KOPT-K1 (cell line): ENCODE results near the gene LHCGR.
"Not testable (repeated sequence)": the region's sequence is repeated elsewhere in the genome, so short reads cannot be mapped to it uniquely, and the experiment has no call there.

Experiments
- H3K27ac ChIP-seq: fragments of 200-600 bp; sonication (generic); 2 replicates; pipeline ENCODE4 v1.5.1; 2016; ENCODE audit warnings: antibody characterized with exemption, mild to moderate bottlenecking, low read depth, low read length; ENCODE audit not compliant: poor library complexity, severe bottlenecking
- H3K36me3 ChIP-seq: fragments of 200-600 bp; sonication (generic); 2 replicates; pipeline ENCODE4 v1.5.1; 2017; ENCODE audit warnings: antibody characterized with exemption, mild to moderate bottlenecking, low read length, moderate library complexity; ENCODE audit not compliant: insufficient read depth
- H3K9me3 ChIP-seq: fragments of 200-600 bp; sonication (generic); 2 replicates; pipeline ENCODE4 v1.5.1; 2017; ENCODE audit warnings: antibody characterized with exemption, low read length, mild to moderate bottlenecking; ENCODE audit not compliant: insufficient read depth, poor library complexity, severe bottlenecking

LHCGR gene

DNA sequence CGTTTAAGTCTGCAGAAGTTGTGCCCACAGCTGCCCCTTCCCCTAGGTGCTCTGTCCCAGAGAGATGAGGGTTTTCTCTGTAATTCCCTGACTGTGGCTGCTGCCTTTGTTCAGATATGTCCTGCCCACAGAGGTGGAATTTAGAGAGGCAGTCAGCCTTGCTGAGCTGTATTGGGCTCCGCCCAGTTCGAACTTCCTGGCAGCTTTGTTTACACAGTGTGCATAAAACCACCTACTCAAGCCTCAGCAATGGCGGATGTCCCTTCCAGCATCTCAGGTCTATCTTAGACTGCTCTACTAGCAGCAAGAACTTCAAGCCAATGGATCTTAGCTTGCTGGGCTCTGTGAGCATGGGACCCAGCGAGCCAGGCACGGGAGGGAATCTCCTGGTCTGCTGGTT lies 48.1 kb downstream of the LHCGR start:
- H3K9me3 ChIP-seq = no peaks in the 10 kb centered on the region
- H3K36me3 ChIP-seq = no peaks in the 10 kb centered on the region
- no peak overlapping the region for H3K27ac ChIP-seq

DNA sequence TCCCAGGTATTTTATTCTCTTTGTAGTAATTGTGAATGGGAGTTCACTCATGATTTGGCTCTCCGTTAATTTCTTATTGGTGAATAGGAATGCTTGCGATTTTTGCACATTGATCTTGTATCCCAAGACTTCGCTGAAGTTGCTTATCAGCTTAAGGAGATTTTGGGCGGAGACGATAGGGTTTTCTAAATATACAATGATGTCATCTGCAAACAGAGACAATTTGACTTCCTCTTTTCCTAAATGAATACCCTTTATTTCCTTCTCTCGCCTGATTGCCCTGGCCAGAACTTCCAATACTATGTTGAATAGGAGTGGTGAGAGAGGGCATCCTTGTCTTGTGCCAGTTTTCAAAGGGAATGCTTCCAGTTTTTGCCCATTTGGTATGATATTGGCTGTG lies 51.9 kb downstream of the LHCGR start:
- not testable (repeated sequence) for H3K27ac ChIP-seq, H3K9me3 ChIP-seq, H3K36me3 ChIP-seq

DNA sequence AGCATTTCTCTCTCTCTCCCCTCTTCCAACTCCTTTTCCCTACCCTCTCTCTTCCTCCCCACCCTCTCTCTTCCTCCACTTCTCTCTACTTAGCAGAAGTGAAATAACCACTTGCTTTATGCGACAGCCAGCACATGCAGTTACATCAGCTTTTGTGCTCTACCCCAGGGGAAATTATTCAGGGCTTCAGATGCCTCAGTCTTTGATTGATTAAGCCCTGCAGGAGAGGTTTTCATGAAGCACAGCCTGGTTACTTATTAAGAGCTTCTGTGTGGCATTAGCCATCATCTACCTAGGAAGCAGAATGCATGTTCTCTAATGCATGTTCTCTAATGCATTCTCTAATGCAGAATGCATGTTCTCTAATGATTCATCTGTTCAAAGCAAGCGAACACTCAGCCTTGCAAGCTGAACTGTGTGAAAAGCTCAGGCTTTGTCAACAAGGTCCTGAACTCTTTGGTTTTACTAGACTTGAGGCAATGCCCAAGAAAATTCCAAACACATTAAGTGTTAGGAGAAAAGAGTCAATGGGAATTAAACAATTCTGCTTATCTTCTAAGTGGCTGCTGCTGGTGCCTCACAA lies 56.1 kb downstream of the LHCGR start:
- Histone ChIP-seq H3K36me3 (no peaks in the 10 kb centered on the region), H3K9me3 (no peaks in the 10 kb centered on the region), H3K27ac (no peak overlapping the region)

DNA sequence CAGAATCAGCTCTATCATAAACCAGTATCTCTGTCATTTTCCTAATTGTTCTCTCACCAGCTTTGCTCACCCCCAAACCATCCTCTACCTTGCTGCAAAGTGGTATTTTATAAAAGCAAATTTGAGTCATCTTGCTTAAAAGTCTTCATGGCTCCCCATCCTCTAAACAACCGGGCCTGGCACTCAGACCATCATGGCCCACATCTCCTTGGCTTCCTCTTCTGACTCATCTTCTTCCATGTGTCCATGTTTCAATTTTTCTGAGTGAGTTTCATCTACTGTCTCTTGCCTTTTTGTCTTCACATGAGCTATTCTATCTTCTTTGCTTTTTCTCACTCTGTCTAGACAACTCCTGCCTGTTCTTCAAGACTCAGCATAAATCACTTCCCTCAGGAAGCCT lies 58.6 kb downstream of the LHCGR start:
- H3K9me3 ChIP-seq = no peaks in the 10 kb centered on the region
- no peak overlapping the region for H3K27ac ChIP-seq
- no peaks in the 10 kb centered on the region for H3K36me3 ChIP-seq

DNA sequence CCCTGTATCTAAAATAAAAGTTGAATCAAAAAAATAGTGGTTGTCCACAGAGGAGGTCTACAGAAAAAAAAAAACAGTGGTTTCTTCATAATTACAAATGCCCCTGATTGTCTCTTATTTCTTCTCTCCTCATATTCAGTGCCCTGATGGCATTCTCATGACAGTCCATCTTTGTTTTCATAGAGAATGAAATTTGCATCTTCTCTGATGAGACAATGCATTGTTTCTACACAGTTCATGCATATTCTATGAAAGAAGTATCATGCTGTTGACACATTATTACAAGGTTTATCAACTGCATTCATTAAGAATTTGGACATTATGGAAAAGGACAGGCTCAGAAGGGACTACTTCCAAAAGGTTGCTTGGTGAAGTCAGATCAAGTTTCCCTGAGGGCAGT lies 59.5 kb downstream of the LHCGR start:
- no peaks in the 10 kb centered on the region for H3K9me3 ChIP-seq
- no peak overlapping the region for H3K27ac ChIP-seq
- H3K36me3 ChIP-seq = no peaks in the 10 kb centered on the region

DNA sequence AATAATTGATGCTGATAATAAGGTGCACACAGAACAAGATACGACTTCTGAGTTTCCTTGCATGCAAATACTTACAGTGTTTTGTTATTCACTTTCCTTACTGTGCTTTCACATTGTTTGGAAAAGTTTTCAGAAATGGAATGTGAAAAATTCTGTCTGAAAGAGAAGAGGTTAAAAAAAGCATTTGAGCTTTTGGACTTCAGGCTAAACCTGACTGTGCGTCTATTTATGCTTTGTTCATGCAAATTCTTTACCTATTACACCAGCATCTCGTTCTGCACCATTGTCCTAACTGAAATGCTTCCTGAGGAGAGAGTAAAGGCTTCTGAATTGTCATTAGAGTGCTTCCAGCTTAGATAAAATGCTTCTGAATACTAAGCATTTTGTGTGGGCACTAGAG lies 61.4 kb downstream of the LHCGR start:
- H3K9me3 ChIP-seq = no peaks in the 10 kb centered on the region
- no peak overlapping the region for H3K27ac ChIP-seq
- no peaks in the 10 kb centered on the region for H3K36me3 ChIP-seq

DNA sequence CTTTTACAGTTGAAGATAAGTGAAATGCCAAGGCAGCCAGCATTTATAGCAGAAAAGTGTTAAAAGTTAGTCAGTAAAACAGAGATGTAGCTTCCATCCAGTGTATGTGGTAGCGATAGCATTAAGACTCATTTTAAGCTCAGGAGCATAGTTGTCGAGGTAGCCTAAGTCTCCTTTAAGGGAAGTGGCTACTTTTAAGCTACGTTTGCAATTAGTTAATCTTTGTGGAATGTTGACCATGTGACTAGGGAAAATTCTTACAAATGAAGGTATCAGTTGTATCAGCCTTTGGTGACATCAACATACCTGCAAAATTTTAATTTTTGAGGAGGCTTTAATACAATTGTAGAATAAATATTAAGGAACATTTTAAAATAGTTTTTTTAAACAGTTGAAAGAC lies 61.9 kb downstream of the LHCGR start:
- no peaks in the 10 kb centered on the region for H3K36me3 ChIP-seq
- no peak overlapping the region for H3K27ac ChIP-seq
- H3K9me3 ChIP-seq = no peaks in the 10 kb centered on the region

DNA sequence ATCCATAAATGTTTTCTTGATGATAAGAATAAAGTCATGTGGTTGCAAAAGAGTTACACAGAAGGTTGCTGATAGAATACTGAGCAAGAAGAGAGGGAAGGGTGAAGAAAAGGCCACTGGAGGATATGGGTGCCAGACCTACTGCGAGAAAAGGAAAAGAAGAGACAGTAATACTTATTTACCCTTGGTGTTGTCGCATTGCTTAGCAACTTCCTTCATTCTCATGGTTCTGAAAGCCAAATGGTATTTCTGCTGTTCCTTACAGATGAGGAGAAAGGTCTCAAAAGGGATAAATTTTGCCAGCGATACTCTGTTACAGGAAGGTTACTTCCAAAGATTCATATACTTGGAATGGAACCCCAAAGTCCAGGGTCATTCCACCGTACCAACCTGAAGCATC lies 62.5 kb downstream of the LHCGR start:
- Histone ChIP-seq H3K27ac (no peak overlapping the region), H3K9me3 (no peaks in the 10 kb centered on the region), H3K36me3 (no peaks in the 10 kb centered on the region)

DNA sequence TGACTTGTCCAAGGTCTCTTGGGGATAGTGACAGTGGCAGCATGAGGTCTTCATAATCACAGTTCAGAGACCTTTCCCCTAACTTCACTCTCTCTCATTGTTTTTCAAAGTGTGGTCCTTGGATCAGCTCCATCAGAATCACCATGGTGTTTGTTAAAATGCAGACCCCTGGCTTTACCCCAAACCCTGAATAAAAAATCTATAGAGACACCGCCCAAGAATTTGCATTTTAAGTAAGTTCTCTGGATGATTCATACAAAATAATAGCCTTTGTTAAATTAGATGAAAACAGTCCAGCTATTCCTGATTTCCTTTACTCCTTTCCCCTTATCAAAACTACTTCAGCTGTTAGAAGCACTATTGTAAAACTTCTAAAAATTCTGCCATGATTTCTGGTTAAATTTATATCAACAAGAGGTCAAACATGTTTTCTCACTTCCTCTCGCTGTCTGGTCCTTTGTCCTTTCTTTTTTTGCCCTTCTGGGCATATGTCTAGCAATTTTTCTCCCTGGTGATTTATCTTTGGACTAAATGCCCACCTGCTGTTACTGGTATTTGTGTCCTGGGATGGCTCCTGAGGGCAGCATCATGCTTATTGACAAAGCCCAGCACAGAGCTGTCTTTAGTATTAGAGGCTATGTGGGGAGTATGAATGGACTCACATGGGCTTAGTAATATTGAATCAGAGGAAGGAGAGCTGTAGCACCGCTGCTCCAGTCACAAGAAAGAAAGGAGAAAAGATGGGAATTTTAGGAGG lies 63.4 kb downstream of the LHCGR start:
- no peak overlapping the region for H3K27ac ChIP-seq

DNA sequence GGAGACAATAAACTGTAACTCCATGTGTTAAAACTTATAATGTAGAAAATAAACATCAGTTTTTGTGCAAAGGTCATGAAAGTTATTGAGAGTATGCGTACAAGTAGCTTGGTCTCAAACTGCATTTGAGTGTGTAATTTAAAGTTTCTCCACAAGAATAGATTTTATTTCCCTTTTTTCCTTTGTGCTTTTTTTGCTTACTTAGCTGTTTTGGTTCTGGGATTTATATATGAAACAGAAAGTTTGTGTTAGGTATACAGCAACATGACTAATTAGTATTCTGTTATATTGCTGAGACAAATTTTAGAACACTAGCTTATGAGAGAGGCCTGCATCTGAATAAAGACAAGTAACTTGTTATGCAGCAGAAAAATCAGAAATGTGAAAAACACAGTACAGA lies 70.4 kb downstream of the LHCGR start:
- Histone ChIP-seq H3K27ac (no peak overlapping the region), H3K9me3 (no peaks in the 10 kb centered on the region), H3K36me3 (no peaks in the 10 kb centered on the region)

More for the DNA sequence above, 63.4 kb downstream of the LHCGR start:
- H3K36me3 ChIP-seq = no peaks in the 10 kb centered on the region
- H3K9me3 ChIP-seq = no peaks in the 10 kb centered on the region

DNA sequence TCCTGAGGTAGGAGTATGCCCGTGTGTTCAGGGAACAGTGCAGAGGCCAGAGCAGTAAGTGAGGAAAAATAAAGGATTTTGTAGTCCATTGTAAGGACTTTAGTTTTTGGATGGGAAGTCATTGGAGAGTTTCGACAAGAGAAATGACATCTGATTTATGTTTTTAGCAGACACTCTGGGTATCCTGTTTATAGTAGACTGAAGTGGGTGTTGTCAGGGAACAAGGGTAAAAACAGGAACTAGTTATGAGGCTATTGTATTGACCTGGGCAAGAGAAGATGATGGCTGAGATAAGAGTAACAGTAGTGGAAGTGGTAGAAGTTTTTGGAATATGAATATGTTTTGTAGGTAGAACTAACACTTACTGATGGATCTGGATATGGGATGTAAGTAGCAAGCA lies 78.1 kb downstream of the LHCGR start:
- no peaks in the 10 kb centered on the region for H3K9me3 ChIP-seq
- no peaks in the 10 kb centered on the region for H3K36me3 ChIP-seq
- H3K27ac ChIP-seq = no peak overlapping the region

DNA sequence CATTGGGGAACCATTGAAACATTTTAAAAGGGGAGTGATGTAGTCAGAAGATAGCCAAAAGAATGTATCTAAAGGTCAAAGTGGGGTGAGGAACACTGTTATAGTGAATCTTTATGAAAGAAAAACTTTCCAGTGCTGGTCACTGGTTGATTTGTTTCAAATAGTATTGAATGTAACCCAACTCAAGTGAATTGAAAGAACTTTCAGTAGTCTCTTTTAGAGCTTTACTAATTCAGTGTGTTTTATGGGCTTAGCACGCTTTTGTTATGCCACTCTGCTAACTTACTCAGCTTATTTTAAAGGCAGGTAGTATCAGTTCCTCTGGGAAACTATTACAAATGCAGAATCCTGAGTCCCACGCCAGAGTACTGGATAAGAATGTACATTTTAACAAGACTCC lies 80.6 kb downstream of the LHCGR start:
- no peaks in the 10 kb centered on the region for H3K9me3 ChIP-seq
- no peak overlapping the region for H3K27ac ChIP-seq
- H3K36me3 ChIP-seq = no peaks in the 10 kb centered on the region

DNA sequence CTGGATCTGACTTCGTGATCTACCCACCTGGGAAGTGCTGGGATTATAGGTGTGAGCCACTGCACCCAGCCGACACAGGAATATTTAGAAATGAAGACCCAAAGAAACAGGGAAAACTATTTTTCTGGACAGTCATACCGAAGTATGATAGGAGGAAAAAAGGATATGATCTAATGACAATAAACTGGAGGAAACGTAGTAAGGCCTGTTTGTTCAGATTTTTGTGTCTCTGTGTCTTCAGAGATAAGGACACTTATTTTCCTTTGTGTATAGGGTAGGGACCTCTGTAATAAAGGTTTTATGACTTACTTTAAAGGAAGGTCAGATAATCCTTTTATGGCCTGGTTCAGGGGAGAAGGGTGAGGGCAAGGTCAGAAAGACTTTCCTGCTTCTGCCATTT lies 81.9 kb downstream of the LHCGR start:
- Histone ChIP-seq H3K27ac (no peak overlapping the region), H3K36me3 (no peaks in the 10 kb centered on the region), H3K9me3 (no peaks in the 10 kb centered on the region)

DNA sequence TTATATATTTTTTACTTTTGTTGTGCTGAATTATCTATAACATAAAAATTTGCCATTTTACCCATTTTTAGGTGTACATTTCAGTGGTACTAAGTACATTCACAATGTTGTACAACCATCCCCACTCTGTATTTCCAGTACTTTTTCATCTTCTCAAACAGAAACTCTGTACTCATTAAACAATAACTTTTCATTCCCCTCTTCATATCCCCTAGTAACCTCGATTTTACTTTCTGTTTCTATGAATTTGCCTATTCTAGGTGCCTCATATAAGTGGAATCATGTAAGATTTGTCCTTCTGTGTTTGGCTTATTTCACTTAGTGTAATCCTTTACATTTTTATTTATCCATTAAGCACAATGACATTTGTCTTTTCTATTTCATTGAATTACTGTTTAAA lies 86.5 kb downstream of the LHCGR start:
- Histone ChIP-seq H3K27ac (no peak overlapping the region), H3K9me3 (no peaks in the 10 kb centered on the region), H3K36me3 (no peaks in the 10 kb centered on the region)

DNA sequence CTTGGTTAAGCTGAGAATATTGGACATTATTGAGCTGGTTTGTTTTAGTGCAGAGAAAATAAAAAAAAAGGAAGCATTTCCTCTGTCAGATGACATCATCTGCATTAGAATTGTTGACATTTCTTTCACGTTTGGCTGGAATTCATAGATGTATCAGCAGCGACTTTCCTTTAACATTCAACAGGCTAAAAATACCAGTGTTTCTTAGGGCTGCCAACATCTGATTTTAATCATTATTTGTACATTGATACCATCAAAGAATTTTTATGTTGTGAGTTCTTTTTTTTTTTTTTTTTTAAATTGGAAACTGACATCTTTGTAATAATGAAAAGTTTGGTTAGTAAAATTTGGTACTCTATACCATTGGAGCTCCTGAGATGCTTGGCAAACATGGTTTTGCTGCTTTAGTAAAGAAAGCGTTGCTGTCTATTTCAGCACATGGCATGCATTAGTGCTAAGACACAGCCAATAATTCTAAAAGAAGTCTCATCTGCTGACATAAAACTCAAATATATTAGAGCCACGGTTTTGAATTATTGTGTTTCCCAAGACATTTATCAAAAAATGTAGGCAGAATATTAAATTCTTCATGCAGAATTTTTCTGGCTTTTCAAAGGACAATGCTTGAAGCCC lies 104.2 kb downstream of the LHCGR start:
- H3K27ac ChIP-seq = no peak overlapping the region
- no peaks in the 10 kb centered on the region for H3K36me3 ChIP-seq
- no peaks in the 10 kb centered on the region for H3K9me3 ChIP-seq

DNA sequence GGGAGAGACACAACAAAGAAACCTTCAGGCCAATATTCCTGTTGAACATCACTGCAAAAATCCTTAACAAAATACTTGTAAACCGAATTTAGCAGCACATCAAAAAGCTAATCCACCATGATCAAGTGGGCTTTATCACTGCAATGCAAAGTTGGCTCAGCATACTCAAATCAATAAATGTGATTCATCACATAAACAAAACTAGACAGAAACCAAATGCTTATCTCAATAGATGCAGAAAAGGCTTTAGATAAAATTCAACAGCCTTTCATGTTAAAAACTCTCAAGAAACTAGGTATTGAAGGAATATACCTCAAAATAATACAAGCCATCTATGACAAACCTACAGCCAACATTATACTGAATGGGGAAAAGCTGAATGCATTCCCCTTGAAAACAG lies 117.3 kb downstream of the LHCGR start:
- Histone ChIP-seq H3K27ac (no peak overlapping the region), H3K36me3 (no peaks in the 10 kb centered on the region), H3K9me3 (no peaks in the 10 kb centered on the region)
